ENCODE data around the gene APBA3.

The APBA3 gene

GRCh38 chr19:3761382-3762129 lies at the start of gene APBA3:
APBA3 (minus strand) TSS chr19:3761692; CDS start chr19:3760264, 1,428 bp downstream.
- FAIRE-seq: no peak

- FAIRE-seq: no peak
These were observed 49.3 kb upstream of the APBA3 start for GRCh38 chr19:3810708-3811355.

- FAIRE-seq: no peak
These were observed 48.6 kb upstream of the APBA3 start for GRCh38 chr19:3809881-3810707.

- FAIRE-seq: no peak
These were observed 47.1 kb upstream of the APBA3 start for GRCh38 chr19:3808420-3809143.

GRCh38 chr19:3807574-3808354 lies 46.3 kb upstream of the APBA3 start:
- no peak for FAIRE-seq

GRCh38 chr19:3807131-3807480 lies 45.6 kb upstream of the APBA3 start:
- no peak for FAIRE-seq

GRCh38 chr19:3805859-3806258 lies 44.4 kb upstream of the APBA3 start:
- no peak for FAIRE-seq

- FAIRE-seq: no peak
These were observed 42.9 kb upstream of the APBA3 start for GRCh38 chr19:3804429-3804828.

GRCh38 chr19:3803986-3804385 lies 42.5 kb upstream of the APBA3 start:
- no peak for FAIRE-seq

GRCh38 chr19:3803114-3803888 lies 41.8 kb upstream of the APBA3 start:
- no peak for FAIRE-seq

- FAIRE-seq: no peak
These were observed 40.1 kb upstream of the APBA3 start for GRCh38 chr19:3801412-3802096.

- no peak for FAIRE-seq
These were observed 39.5 kb upstream of the APBA3 start for GRCh38 chr19:3800996-3801395.

GRCh38 chr19:3798137-3798536 lies 36.6 kb upstream of the APBA3 start:
- no peak for FAIRE-seq

- no peak for FAIRE-seq
These were observed 34.9 kb upstream of the APBA3 start for GRCh38 chr19:3796358-3796757.

GRCh38 chr19:3793799-3794198 lies 32.3 kb upstream of the APBA3 start:
- no peak for FAIRE-seq

- no peak for FAIRE-seq
These were observed 30.6 kb upstream of the APBA3 start for GRCh38 chr19:3792114-3792513.

- no peak for FAIRE-seq
These were observed 29.4 kb upstream of the APBA3 start for GRCh38 chr19:3790941-3791340.

- FAIRE-seq: no peak
These were observed 28.8 kb upstream of the APBA3 start for GRCh38 chr19:3790209-3790734.

- no peak for FAIRE-seq
These were observed 27.7 kb upstream of the APBA3 start for GRCh38 chr19:3788996-3789778.

Data from A204.1 (cell line).